ENCODE measurements around the gene ST7L. TPM values are rescaled to one million over a fixed set of nuclear protein-coding genes. Genes with fewer than 3 reads are reported as not detected.
A peak's percentile ranks its signal among the peaks of the same experiment; 100 is the strongest.

The ST7L gene
- total and polyA plus RNA-seq, 11 donors = 6.9 to 20.3 (median 13.7) TPM

GRCh38 chr1:112507921-112508277 lies 111.0 kb downstream of the ST7L start:
- no peaks in the 10 kb centered on the region for H3K36me3 ChIP-seq
- H3K9me3 ChIP-seq = no peaks in the 10 kb centered on the region
- H3K27ac ChIP-seq = no peak overlapping the region
- H3K4me1 ChIP-seq = peaks cover 0 to 26% (median 18%) of the 10 kb centered on the region in 12 donors
- peaks cover 0 to 46% (median 11%) of the 10 kb centered on the region in 9 donors for H3K27me3 ChIP-seq
- TF ChIP-seq POLR2A (IDR thresholded peaks at IDR 0.05) (no peak), CTCF (IDR thresholded peaks at IDR 0.05) (no peak)
- 0 to 6% (median 2%) methylated on average over 7 to 15 of the region's 15 CpGs for WGBS, 4 donors
- no peak for ATAC-seq
- peak overlapping the region in 11 of 12 donors; percentile 18 to 67 (median 56) for H3K4me3 ChIP-seq
- DNase-seq = no peak
- intact Hi-C loops (cut with DNase I) = loop anchor here in 7 of 10 donors (10.0 kb wide), 3 partner anchors 107 to 197 kb away; partner anchors contain the start of genes RHOC (in 4 of the 7), CAPZA1 (in 2 of the 7), MOV10 (in 2 of the 7) and ST7L (in 2 of the 7)

GRCh38 chr1:112507336-112507735 lies 111.6 kb downstream of the ST7L start:
- intact Hi-C loops (cut with DNase I) = loop anchor here in 7 of 10 donors (10.0 kb wide), 3 partner anchors 107 to 197 kb away; partner anchors contain the start of genes RHOC (in 4 of the 7), CAPZA1 (in 2 of the 7), MOV10 (in 2 of the 7) and ST7L (in 2 of the 7)
- peak overlapping the region in 1 of 12 donors; percentile 67 for H3K4me3 ChIP-seq
- TF ChIP-seq CTCF (IDR thresholded peaks at IDR 0.05) (no peak), POLR2A (IDR thresholded peaks at IDR 0.05) (no peak)

GRCh38 chr1:112506731-112507130 lies 112.2 kb downstream of the ST7L start:
- no peak overlapping the region for H3K27ac ChIP-seq
- H3K9me3 ChIP-seq = no peaks in the 10 kb centered on the region
- TF ChIP-seq POLR2A (IDR thresholded peaks at IDR 0.05) (no peak), CTCF (IDR thresholded peaks at IDR 0.05) (no peak)
- peaks cover 0 to 38% (median 26%) of the 10 kb centered on the region in 12 donors for H3K4me1 ChIP-seq
- WGBS, 4 donors = 91 to 93% (median 92%) methylated on average over 8 of the region's 8 CpGs
- peaks cover 0 to 57% (median 11%) of the 10 kb centered on the region in 9 donors for H3K27me3 ChIP-seq
- ATAC-seq = no peak
- no peak overlapping the region for H3K4me3 ChIP-seq
- H3K36me3 ChIP-seq = no peaks in the 10 kb centered on the region
- intact Hi-C loops (cut with DNase I) = loop anchor here in 7 of 10 donors (10.0 kb wide), 3 partner anchors 108 to 198 kb away; partner anchors contain the start of genes RHOC (in 4 of the 7), CAPZA1 (in 2 of the 7), MOV10 (in 2 of the 7) and ST7L (in 2 of the 7)
- no peak for DNase-seq

More at GRCh38 chr1:112507336-112507735, 111.6 kb downstream of the ST7L start:
- H3K27ac ChIP-seq = no peak overlapping the region
- peaks cover 0 to 50% (median 11%) of the 10 kb centered on the region in 9 donors for H3K27me3 ChIP-seq
- ATAC-seq (no peak), DNase-seq (no peak)
- WGBS, 4 donors = 69 to 79% (median 77%) methylated on average over 9 of the region's 9 CpGs
- H3K4me1 ChIP-seq = peaks cover 0 to 32% (median 22%) of the 10 kb centered on the region in 12 donors
- H3K36me3 ChIP-seq = no peaks in the 10 kb centered on the region
- H3K9me3 ChIP-seq = no peaks in the 10 kb centered on the region

GRCh38 chr1:112506306-112506705 lies 112.6 kb downstream of the ST7L start:
- intact Hi-C loops (cut with DNase I) = loop anchor here in 7 of 10 donors (10.0 kb wide), 3 partner anchors 108 to 198 kb away; partner anchors contain the start of genes RHOC (in 4 of the 7), CAPZA1 (in 2 of the 7), MOV10 (in 2 of the 7) and ST7L (in 2 of the 7)
- Histone ChIP-seq H3K9me3 (no peaks in the 10 kb centered on the region), H3K36me3 (no peaks in the 10 kb centered on the region), H3K27me3 (peaks cover 0 to 59% (median 11%) of the 10 kb centered on the region in 9 donors), H3K4me3 (no peak overlapping the region), H3K27ac (no peak overlapping the region), H3K4me1 (peaks cover 0 to 41% (median 26%) of the 10 kb centered on the region in 12 donors)
- no peak for DNase-seq
- no peak for TF ChIP-seq POLR2A (IDR thresholded peaks at IDR 0.05)
- no peak for TF ChIP-seq CTCF (IDR thresholded peaks at IDR 0.05)
- WGBS, 4 donors = 88 to 93% (median 91%) methylated on average over 2 of the region's 2 CpGs
- ATAC-seq = no peak

All from heart left ventricle (tissue), 16 donors.